PC-9 (cell line): ENCODE data around the gene MST1R. TPM values are rescaled to one million over a fixed set of nuclear protein-coding genes. Genes with fewer than 3 reads are reported as not detected.
A peak's percentile ranks its signal among the peaks of the same experiment; 100 is the strongest.
"Not testable (repeated sequence)": the region's sequence is repeated elsewhere in the genome, so short reads cannot be mapped to it uniquely, and the experiment has no call there.

Experiments
- BruUV-seq: library from RNA; stranded (reverse); fragments of 400-500 nt; replicated peaks from 2 replicates; lab custom pipeline; 2021; lab: Mats Ljungman, UMichigan
- CTCF ChIA-PET: fragments of 300-600 bp; sonication (Branson Sonifier 250); formaldehyde crosslinking; loops from one replicate; lab custom pipeline; 2022; ENCODE audit warnings: antibody characterized with exemption; lab: Charles Lee
- POLR2A ChIA-PET: fragments of 300-600 bp; sonication (Branson Sonifier 250); formaldehyde crosslinking; loops from one replicate; lab custom pipeline; 2022; ENCODE audit warnings: antibody characterized with exemption; ENCODE audit not compliant: unreplicated experiment; lab: Charles Lee
- DNase-seq, 2 experiments: peaks; one replicate each; pipeline versions ENCODE4 v3.0.0 to v3.0.0-alpha.2; 2015 to 2022; ENCODE audit warnings: mixed read lengths in 1 of 2
- H2AFZ ChIP-seq: fragments of 200-600 bp; sonication (generic); 2 replicates; pipeline ENCODE4 v1.8.1; 2017; ENCODE audit warnings: antibody characterized with exemption
- H3F3A ChIP-seq: fragments of 200-600 bp; sonication (generic); 2 replicates; pipeline ENCODE4 v1.8.1; 2017; ENCODE audit warnings: antibody characterized with exemption, mild to moderate bottlenecking, low read depth; ENCODE audit not compliant: insufficient read depth
- H3K27ac ChIP-seq: fragments of 200-600 bp; sonication (generic); 2 replicates; pipeline ENCODE4 v1.6.1; 2016; ENCODE audit warnings: mixed run types
- H3K27me3 ChIP-seq: fragments of 200-600 bp; sonication (generic); 2 replicates; pipeline ENCODE4 v1.6.1; 2016; ENCODE audit warnings: low read depth, mixed run types; ENCODE audit not compliant: insufficient read depth
- H3K36me3 ChIP-seq: fragments of 200-600 bp; sonication (generic); 2 replicates; pipeline ENCODE4 v1.6.1; 2016; ENCODE audit warnings: low read depth, mixed run types
- H3K4me1 ChIP-seq: fragments of 200-600 bp; sonication (generic); replicated peaks from 2 replicates; pipeline ENCODE4 v1.6.1; 2016; ENCODE audit warnings: mixed run types; ENCODE audit not compliant: insufficient read depth
- H3K4me2 ChIP-seq: fragments of 200-600 bp; sonication (generic); 2 replicates; pipeline ENCODE4 v1.6.1; 2017; ENCODE audit warnings: mixed run types
- H3K4me3 ChIP-seq: fragments of 200-600 bp; sonication (generic); 2 replicates; pipeline ENCODE4 v1.6.1; 2016; ENCODE audit warnings: mixed run types
- H3K79me2 ChIP-seq: fragments of 200-600 bp; sonication (generic); 2 replicates; pipeline ENCODE4 v1.6.1; 2017; ENCODE audit warnings: low read depth, mixed run types
- H3K9me2 ChIP-seq: fragments of 200-600 bp; sonication (generic); 2 replicates; pipeline ENCODE4 v1.8.1; 2017; ENCODE audit warnings: mild to moderate bottlenecking; ENCODE audit not compliant: insufficient read depth
- H3K9me3 ChIP-seq: fragments of 200-600 bp; sonication (generic); 2 replicates; pipeline ENCODE4 v1.8.1; 2016; ENCODE audit warnings: low read depth; ENCODE audit not compliant: insufficient read depth
- H4K20me1 ChIP-seq: fragments of 200-600 bp; sonication (generic); 2 replicates; pipeline ENCODE4 v1.8.1; 2017; ENCODE audit not compliant: insufficient read depth
- CTCF ChIP-seq: fragments of 200-600 bp; sonication (generic); conservative IDR thresholded peaks from 2 replicates; pipeline ENCODE4 v1.6.1; 2017; ENCODE audit warnings: mixed run types, antibody characterized with exemption, mild to moderate bottlenecking, moderate library complexity
- EZH2 ChIP-seq: fragments of 200-600 bp; sonication (generic); IDR thresholded peaks from 2 replicates; pipeline ENCODE4 v1.8.0; 2017; ENCODE audit warnings: antibody characterized with exemption, low read depth
- intact Hi-C: fragments of 100-400 bp; cut with micrococcal nuclease; formaldehyde crosslinking; loops from one replicate; pipeline ENCODE4 v1.10.0; 2022; ENCODE audit not compliant: unreplicated experiment
- total RNA-seq: library from RNA; stranded (reverse); gene quantifications from 2 replicates; pipeline ENCODE4 v1.2.3, GENCODE V29; 2021

MST1R gene
- total RNA-seq, 1 experiment from 2014 or later, result 98.3 TPM

DNA sequence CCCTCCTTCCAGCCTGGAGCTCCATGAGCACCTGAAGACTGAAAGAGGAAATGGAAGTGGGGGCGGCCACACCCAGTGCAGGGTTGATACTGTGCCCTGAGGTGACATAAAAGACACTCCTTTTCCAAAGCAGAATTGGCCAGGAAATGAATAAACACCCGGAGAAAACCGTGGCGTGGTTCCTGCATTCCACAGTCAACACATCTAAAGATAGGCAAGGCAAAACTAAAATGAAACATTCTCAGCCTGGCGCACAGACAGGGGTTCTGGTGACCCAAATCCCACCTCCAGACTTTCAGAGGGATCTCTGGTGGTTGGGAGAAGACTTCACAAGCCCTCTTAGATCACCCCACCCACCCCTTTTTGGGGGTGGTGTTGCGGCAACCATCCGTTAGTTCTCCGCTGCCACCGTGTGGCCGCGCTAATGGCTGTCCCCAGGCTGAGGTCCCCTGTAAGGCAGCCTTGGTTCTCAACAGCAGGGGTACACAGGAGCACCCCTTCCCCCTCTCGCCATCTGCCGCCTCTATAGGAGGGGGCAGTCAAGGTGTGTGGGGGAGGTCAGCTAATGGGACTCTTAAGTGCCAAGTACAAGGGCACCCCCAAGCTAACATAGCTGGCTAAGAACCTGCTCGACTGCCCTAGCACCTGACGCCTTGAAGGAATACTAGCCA, 2.5 kb upstream of the MST1R start:
- TF ChIP-seq EZH2, result no peak
- TF ChIP-seq CTCF, result peak; percentile 70

DNA sequence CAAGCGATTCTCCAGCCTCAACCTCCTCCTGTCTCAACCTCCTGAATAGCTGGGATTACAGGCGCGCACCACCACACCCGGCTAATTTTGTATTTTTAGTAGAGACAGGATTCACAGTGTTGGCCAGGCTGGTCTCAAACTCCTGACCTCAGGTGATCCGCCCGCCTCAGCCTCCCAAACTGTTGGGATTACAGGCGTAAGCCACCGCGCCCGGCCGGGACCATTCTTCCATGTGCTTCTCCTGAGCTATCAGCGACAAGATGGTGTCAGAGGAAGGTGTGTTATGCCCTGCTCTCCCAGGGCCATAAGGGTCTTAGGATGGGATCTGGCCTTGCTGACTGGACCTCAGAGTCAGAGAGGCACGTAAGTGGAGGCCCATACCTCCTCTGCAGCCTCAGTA, 775 bp upstream of the MST1R start:
- H3K9me2 ChIP-seq, H3K36me3 ChIP-seq, H2AFZ ChIP-seq, POLR2A ChIA-PET, CTCF ChIA-PET, H4K20me1 ChIP-seq, H3K9me3 ChIP-seq, H3K4me3 ChIP-seq, H3K27me3 ChIP-seq, DNase-seq, H3K27ac ChIP-seq: not testable (repeated sequence)
- TSS peak; percentile 4 for BruUV-seq
- H3F3A ChIP-seq, result peaks cover 50% of the 10 kb centered on the region
- peaks cover 44% of the 10 kb centered on the region for H3K79me2 ChIP-seq
- peaks cover 47% of the 10 kb centered on the region for H3K4me1 ChIP-seq
- H3K4me2 ChIP-seq, result peak overlapping the region; percentile 75
- intact Hi-C loops, result loop anchor here (1.0 to 5.0 kb wide), 2 partner anchors 48 to 117 kb away; partner anchors contain the start of genes IP6K1 and TRAIP

More for the DNA sequence above, 2.5 kb upstream of the MST1R start:
- DNase-seq, result peak; percentile 73 to 78
- H3K4me3 ChIP-seq, result peak overlapping the region; percentile 43; the same call in 1 of the 2 replicates
- CTCF ChIA-PET, result interaction anchor here (0.5 to 1.8 kb wide), 9 partner anchors 8 to 1502 kb away, joined by 3 to 7 read pairs (median 4); partner anchors contain the start of genes INKA1 and MON1A
- peak overlapping the region; percentile 50 for H3K27ac ChIP-seq
- peaks cover 38% of the 10 kb centered on the region for H3K4me1 ChIP-seq
- H3K79me2 ChIP-seq, result peaks cover 32% of the 10 kb centered on the region
- peak overlapping the region; percentile 76 for H2AFZ ChIP-seq
- POLR2A ChIA-PET, result interaction anchor here (0.6 kb wide), 3 partner anchors 43 to 366 kb away, joined by 3 to 26 read pairs (median 4); no protein-coding TSS in a partner anchor
- no peaks in the 10 kb centered on the region for H3K36me3 ChIP-seq
- no peaks in the 10 kb centered on the region for H3K9me3 ChIP-seq
- no TSS peak for BruUV-seq
- no peaks in the 10 kb centered on the region for H3K9me2 ChIP-seq
- no peaks in the 10 kb centered on the region for H3K27me3 ChIP-seq
- intact Hi-C loops, result loop anchor here (1.0 to 5.0 kb wide), 4 partner anchors 67 to 204 kb away; no protein-coding TSS in a partner anchor
- H3K4me2 ChIP-seq, result peak overlapping the region; percentile 75
- H3F3A ChIP-seq, result peaks cover 35% of the 10 kb centered on the region
- H4K20me1 ChIP-seq, result no peaks in the 10 kb centered on the region

GRCh38 chr3:49902511-49903345, 945 bp downstream of the MST1R start:
- ChIA-PET POLR2A (no interaction called here), CTCF (no interaction called here)
- Histone ChIP-seq H3K27me3 (no peaks in the 10 kb centered on the region), H4K20me1 (no peaks in the 10 kb centered on the region; the same call in 1 of the 2 replicates), H3K27ac (peak overlapping the region; percentile 66), H3K9me3 (no peaks in the 10 kb centered on the region), H3K9me2 (no peaks in the 10 kb centered on the region), H3K36me3 (peaks cover 2% of the 10 kb centered on the region; the same call in 1 of the 2 replicates), H2AFZ (no peak overlapping the region), H3K4me1 (peaks cover 56% of the 10 kb centered on the region), H3K4me2 (peak overlapping the region; percentile 89), H3F3A (peaks cover 51% of the 10 kb centered on the region), H3K79me2 (peaks cover 61% of the 10 kb centered on the region), H3K4me3 (peak overlapping the region; percentile 87)
- TF ChIP-seq CTCF, result no peak
- TF ChIP-seq EZH2, result no peak
- intact Hi-C loops, result loop anchor here (1.0 to 5.0 kb wide), 2 partner anchors 38 to 115 kb away; partner anchors contain the start of genes IP6K1 and RBM6
- DNase-seq, result no peak
- no TSS peak for BruUV-seq
